ELF-1 (cell line): ENCODE results near the gene DUOXA2.
A peak's percentile ranks its signal among the peaks of the same experiment; 100 is the strongest.
"Not testable (repeated sequence)": the region's sequence is repeated elsewhere in the genome, so short reads cannot be mapped to it uniquely, and the experiment has no call there.

Experiments used
- DNase-seq: peaks from one replicate; pipeline ENCODE4 v3.0.0-alpha.2; 2016; ENCODE audit warnings: low read depth, low spot score

The DUOXA2 gene

DNA sequence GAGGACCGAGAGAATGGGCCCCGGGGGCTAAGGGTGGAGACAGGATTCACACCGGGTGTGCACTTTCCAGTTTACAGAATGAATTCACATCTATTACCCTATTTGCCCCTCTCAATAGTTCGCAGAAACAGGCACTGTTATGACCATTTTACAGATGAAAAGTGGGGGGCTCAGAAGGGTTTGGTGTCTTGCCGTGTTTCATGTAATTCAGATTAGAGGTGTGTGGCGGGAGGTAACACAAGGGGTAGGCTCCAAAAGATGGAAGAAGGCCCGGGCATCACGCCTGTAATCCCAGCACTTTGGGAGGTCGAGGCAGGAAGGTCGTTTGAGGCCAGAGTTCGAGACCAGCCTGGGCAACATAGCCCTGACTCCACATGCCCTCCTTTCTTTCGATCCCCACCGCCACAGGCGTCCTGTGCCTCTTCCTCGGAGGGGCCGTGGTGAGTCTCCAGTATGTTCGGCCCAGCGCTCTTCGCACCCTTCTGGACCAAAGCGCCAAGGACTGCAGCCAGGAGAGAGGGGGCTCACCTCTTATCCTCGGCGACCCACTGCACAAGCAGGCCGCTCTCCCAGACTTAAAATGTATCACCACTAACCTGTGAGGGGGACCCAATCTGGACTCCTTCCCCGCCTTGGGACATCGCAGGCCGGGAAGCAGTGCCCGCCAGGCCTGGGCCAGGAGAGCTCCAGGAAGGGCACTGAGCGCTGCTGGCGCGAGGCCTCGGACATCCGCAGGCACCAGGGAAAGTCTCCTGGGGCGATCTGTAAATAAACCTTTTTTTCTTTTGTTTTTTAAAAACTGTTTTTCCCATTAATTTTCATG, 3.4 kb downstream of the DUOXA2 start:
- no peak for DNase-seq

DNA sequence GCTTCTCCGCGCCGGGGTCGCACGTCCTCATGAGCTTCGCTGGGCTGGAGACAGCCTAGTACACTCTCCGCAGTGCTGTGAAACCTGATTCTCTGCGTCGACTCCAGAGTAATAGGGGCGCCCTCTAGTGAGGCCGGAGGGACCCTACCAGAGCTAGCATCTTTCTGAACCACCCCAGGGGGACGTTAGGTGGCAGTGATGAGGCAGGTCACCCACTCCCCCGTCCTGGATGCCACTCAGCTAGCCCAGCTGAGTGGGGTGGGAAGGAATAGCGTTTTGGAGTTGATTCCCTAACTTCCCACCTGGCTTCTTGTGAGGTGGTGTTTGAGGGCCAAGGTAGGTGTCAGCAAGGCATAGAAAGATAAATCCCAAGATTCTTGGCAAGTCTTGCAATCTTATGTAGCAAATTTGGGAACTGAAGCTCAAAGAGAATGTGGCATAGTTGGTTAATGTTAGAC, 4.0 kb downstream of the DUOXA2 start:
- peak; percentile 96 for DNase-seq

DNA sequence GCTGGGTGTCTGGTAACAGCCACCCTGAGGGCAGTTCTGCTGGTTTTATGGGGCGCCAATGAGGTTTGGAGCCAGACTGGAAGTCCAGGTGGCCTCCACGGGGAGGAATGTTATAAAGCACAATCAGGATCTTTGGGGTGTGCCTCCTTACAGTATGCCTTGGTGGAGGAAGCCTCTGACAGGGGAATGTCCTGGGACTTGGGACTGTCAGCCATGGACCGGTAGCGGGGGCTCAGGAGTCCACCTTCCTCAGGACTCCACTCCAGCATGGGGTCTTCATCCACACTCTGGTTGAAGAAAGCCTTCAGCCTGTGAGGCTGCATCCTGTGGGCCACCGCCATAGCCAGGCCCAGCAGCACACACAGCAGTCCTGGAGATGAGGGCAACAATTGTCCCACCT, 4.9 kb downstream of the DUOXA2 start:
- no peak for DNase-seq

DNA sequence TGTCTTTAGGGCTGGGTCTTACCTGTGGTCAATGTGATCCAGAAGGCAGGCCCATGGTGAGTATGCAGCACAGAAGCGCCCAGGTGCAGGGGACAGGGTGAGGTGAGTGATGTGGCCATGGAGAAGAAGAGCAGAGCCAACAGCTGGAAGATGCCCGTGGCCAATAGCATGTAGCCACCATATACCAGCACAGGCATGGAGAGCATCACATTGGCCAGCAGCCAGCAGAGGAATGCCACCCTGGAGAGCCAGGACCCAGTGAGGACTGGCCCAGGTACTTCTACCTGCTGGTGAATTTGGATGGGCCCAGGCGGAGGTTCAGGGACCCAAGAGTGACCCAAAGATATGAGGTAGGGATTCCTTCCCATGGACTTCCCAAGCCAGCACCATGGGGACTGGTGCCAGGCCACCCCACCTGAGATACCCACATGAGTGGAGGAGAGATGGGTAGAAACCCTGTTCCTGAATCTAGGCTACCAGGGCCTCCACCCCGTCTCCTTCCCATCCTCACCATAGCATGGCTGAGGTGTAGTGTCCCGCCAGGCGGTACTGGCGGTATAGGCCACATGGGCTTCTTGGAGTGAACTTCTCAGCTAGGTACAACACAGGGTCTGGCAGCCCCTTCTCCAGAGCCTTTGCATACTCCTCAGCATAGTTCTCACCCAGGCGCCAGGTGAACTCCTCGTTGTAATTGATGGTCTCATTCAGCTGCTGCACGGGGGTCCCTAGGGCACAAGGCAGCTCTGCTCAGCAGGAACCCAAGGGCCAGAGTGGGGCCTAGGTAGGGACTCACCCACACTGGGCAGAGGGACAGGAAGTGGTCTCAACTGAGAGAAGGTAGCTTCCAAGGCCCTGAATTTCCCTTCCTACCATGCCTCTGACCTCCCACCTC, 6.2 kb downstream of the DUOXA2 start:
- no peak for DNase-seq

DNA sequence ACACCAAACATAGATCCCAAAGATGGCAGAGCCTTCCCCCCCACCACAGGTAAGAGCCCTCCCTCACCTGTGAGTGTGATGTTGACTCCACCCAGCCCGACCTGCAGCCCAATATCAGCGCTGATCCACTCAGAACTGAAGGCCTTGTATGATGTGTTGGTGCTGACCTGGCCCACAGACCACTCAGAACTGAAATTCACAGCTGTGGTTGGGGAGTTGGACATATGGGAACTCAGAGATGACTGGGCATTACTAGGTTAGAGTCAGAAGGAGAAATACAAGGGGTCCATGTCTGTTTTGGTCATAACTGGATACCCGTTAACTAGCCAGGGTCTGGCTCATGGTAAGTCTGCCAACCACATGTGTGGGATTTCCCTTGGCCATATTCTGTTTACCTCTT, 6.9 kb downstream of the DUOXA2 start:
- DNase-seq: no peak

DNA sequence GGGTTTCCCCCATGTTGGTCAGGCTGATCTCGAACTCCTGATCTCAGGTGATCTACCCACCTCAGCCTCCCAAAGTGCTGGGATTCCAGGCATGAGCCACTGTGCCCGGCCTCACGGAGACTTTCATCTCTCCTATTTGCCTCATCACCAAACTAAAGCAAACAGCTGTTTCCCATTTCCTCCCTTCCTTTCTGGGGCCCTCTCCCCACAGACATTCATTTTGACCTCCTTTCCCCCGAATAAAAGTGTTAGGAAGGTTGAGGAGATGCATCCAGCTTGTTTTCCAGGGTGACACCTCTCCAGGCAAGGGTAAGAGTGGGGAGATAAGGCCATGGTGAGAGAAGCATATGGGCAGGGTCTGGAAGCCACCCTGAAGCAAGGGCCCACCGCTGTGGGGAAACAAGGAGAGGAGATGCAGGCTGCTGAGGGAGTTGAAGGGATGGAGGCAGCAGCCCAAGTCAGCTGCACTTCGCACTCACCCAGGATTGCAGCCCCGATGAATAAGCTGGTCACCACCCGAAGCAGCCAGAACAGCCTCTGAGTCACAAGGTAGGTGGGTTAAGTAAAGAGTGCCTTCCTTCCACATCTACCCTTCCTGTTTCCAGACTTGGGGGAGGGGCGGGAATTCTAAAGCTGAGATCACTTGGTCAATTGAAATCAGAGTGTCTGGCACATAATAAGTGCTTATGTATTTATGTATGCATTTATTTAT, 7.7 kb downstream of the DUOXA2 start:
- peak; percentile 11 for DNase-seq

DNA sequence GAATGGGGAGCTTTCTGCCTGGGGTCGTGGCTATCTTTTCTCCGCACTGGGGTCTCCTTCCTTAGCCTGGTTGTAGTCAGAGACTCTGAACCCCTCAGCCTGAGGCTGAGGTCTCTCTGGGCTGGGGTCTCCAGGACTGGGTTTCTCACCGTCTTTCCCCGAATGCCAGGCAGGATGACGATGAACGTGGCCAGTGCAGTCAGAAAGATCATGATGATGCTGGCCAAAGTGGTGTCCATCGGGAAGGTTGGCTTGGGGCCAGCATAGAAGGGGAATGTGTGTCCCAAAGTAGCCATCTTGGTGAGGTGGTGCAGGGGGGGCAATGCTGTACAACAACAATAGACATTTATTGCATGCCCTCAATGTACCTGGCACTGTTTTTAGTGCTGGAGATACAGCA, 8.6 kb downstream of the DUOXA2 start:
- no peak for DNase-seq

DNA sequence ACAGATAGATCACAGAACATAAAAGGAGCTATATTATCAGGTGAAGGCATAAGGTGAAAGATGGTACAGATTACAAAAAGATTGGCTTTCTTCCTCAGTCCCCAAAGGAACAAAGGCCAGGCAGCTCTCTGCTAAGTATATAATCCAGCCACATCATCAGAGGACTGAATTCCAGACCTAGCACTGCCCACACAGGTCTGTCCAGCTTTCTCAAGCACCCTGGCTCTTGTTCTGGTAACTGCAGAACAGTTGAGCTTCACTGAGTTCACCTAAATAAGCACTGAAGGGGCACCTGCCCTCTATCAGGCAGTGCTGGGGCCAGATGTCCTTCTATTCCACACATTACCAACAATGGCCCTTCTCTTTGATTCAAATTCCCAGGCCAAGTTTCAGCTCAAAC, 9.3 kb downstream of the DUOXA2 start:
- DNase-seq: no peak

DNA sequence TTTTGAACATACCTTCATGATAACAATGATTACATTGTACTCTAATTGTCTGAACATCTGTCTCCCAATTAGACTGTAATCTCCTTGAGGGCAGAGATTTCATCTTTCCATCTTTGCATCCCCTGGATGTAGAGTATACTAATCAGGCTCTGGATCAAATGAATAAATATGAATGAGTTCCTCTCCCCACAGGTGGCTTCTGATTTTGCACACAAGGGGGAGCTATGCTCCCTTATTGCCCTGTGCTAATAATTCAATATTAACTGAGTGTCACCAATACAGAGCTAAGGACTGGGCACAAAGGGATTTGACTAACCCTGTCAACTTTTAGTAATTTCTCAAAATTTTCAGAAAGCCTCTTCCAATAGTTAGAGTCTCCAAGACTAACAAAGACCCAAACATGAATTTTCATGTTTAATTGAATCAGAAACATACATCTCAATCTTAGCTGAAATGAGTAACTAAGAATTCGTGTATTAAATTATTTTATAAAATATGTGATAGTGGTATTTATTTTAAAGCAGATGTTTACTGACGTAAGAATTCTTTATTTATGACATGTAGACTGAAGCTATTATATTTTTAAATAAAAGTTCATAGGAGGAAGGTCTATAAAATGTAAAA, 12.5 kb downstream of the DUOXA2 start:
- no peak for DNase-seq

DNA sequence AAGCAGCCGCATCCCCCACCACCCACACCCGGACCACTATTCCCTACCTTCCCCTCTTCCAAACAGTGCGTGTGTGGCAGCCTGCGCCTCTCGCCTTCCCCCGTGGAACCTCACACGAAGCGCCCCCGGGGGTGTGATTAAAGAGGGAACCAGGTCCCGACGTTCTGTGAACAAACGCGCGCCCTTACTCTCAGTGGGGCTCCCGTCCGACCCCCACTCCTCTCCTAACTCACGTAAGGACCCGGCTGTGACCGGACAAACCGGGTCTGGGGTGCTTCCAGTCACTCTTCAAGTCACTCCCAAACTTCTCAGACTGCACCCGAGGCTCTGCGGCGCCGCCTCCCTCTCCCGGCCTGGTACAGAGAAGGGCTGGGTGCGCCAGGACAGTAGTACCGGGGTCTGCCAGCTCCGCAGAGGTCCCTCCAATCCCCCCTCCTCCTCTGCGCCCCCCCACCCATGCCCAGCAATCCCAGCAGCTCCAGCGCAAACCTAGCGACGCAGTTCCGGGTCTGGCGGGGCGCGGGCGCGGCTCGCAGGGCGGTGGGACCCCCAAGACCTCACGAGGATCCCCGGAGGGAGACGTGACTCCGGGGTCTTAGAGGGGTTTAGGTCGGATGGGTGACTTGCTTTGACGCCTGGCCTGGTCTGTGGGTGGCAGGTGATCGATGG, 15.0 kb downstream of the DUOXA2 start:
- DNase-seq: no peak

DNA sequence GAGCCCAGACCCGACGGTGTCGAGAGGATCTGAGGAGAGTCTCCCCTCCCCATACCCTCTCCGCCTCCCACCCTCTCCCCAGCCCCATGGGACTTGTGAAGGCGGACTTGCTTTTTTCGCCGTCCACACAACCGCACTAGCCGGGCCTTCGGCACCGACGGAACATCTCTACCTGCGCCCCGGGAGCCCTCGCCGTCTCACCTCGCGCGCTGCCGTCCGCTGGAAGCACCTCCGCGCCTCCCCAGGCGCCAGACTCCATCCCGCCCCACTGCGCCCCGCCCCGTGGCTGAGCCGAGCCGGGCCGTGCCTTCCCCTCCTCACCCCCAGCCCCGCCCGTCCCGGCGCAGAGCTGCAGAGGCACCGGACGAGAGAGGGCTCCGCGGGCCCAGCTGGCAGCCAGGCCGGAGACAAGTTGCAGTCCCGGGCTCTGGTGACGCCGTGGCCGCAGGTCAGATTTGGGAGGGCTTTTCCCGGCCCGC, 15.6 kb downstream of the DUOXA2 start, which contains the start of the genes DUOX1 and DUOXA1:
Gene DUOX1, plus strand, starts transcription at position 344 of the 479 bp plus-strand sequence. CDS start 1,973 bp downstream, outside the sequence.
Gene DUOXA1, minus strand, starts transcription at position 229 of the 479 bp plus-strand sequence. CDS start 6,865 bp downstream, outside the sequence.
- no peak for DNase-seq

DNA sequence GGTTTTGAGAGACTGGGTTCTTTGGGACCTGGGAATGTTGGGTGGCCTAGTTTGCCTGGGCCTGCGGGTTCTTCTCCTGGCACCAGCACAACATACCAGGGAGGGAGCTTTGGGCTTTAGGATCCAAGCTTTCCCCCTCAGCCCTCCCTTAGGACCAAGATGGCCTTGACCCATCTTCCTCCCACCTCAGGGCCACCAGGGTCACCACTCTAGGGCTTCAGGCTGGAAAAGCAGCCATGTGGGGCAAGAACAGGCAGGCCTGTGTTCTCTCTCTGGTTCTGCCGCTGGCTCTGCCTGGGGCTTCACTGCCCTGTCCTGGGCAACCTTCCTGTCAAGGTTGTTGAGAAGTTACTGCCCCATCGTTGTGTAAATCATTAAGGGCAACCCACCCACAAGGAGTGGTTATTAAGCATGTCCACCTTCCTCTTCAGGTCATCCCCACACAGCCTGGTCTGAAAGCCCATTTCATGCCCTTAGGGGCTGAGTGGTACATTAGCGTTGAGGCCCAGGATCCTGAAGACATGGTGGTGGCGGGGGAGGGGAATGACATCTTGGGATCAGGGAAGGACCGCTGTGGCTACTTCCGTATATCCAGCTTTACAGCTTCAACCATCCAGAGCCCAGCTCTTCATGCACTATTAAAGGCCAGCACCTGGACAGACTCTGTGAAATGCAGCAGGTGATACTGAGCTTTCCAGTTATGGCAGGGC, 16.3 kb downstream of the DUOXA2 start:
- no peak for DNase-seq

DNA sequence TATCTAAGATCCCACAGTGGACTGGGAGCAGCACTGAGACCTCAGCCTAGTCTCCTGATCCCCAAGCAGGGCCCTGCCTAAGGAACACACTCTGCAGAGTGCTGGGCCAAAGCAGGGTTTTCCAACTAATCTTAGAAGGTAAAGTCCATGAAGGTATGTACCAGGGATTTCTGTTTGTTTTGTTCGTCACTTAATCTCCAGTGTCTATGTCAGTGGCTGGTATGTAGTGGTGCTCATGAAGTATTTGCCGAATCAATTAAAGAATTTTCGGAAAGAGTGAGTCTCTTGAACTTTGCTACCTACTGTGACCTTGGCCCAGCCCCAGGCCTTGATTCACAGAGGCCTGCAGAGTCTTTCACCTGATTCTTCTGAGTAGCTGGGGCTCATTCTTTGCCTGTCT, 17.4 kb downstream of the DUOXA2 start:
- no peak for DNase-seq

DNA sequence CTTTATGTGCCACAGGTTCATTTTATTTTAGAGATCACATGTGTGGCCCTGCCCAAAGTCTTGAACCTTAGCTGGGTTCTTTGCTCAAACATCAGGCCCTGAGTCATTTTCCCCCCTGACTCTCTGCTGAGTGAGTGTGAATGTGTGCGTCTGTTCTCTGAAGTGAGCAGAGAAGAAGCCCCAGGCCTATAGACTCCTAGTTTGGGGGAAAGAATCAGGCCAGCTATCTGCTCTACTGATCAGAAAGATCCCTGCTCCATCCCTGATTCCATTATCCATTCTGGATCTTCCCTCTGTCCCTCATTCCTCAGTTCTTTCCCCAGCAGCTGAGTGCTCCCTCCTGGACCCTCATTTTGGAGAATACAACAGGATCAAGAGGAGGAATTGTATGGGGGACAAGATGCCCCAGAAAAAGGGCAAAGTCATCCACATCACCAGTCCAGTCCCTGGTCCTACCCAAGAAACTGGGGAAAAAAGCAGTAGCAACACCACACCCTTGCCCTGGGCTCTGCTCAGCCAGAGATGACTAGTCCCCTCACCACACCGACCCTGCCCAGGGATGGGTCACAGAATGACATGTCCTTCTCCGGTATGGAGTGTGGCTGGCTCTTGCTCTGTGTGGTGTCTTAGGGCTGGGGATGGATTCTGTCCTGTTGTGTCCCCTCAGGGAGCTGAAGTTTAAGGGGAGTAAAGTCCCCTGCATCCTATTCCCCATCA, 18.9 kb downstream of the DUOXA2 start:
- DNase-seq: no peak

DNA sequence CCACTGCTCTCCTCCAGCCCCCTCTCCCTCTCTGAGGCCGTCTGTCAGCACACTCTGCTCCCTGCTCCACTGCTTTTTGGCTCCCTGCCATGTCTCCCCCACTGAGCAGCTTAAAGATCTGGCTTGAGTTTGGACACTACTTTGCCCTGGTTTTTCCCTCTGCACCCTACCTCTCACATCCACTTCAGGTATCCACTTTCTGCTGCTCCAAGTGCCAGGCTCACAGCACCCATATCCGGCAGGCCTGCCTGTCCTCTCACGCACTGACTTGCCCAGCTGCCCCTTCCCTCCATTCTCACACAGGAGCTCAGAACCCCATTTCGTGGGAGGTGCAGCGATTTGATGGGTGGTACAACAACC, 19.4 kb downstream of the DUOXA2 start:
- no peak for DNase-seq

DNA sequence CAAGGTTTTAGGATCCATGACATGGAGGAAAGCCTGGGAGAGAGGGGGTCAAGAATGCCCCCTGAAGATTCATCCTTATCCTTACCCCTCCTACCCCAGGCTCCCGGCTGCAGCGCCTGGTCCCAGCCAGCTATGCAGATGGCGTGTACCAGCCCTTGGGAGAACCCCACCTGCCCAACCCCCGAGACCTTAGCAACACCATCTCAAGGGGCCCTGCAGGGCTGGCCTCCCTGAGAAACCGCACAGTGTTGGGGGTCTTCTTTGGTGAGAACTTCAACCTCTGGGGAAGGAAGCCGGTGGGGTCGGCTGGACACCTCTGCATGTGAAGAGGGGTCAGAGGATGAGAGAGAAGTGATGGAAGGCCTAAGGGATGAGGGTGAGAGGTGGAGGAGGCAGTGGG, 19.9 kb downstream of the DUOXA2 start:
- no peak for DNase-seq

DNA sequence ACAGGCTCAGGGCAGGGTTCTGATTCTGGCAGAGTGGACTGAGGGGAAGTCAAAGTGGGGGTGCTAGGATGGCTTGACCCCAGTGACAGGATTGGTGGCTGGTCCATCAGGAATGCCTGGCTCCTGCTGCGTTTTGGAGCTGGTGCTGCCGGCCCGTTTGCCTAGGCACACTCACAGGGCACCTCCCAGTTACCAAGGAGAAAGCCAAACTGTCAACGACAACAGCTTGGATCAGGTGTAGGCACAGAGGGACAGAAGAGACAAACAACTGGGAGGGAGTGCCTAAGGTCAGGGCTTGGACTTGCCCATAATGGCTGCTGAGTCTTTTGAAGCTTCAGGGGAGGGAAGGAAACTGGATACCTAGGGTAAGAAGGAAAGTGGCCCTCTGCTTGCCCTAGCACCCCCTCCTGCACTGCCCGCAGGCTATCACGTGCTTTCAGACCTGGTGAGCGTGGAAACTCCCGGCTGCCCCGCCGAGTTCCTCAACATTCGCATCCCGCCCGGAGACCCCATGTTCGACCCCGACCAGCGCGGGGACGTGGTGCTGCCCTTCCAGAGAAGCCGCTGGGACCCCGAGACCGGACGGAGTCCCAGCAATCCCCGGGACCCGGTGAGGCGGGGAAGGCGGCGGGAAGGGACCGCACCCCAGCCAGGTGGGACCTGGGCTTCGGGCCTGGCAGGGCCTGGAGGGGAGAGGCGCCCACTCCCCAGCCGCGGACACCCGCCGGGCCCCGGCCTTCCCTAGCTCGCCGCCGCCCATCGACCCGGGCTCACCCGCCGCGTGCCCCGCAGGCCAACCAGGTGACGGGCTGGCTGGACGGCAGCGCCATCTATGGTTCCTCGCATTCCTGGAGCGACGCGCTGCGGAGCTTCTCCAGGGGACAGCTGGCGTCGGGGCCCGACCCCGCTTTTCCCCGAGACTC, 20.8 kb downstream of the DUOXA2 start:
- DNase-seq: peak; percentile 53

DNA sequence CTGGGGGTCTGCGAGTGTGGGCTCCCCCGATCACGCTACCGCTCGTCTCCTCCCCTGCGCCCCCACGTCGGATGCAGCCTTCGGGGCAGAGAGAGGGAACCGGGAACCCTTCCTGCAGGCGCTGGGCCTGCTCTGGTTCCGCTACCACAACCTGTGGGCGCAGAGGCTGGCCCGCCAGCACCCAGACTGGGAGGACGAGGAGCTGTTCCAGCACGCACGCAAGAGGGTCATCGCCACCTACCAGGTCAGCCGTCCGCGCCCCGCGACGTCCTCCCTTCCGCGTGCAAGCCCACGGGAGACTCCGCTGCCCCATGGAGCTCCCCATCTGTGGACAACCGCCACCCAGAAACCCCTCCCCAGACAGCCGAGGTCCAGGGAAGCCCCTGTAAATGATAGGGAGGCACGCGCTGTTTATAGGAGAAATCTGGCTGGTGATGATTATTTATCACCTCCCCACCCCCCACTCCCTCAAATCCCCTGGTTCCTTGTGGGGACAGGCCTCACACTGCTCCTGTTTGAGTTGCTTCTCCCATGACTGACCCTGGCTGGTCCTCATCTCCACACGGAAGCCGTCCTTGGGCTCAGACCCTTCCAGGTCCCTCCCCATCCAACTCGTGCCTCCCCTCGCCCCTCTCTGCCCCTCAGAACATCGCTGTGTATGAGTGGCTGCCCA, 21.7 kb downstream of the DUOXA2 start:
- not testable (repeated sequence) for DNase-seq
